HT-29 (cell line): ENCODE measurements around the gene PLEKHA8. TPM values are rescaled to one million over a fixed set of nuclear protein-coding genes. Genes with fewer than 3 reads are reported as not detected.

ENCODE experiments used
- DNase-seq: peaks from one replicate; pipeline ENCODE4 v3.0.0-alpha.2; 2015; ENCODE audit warnings: low spot score
- total RNA-seq: library from RNA; depleted of rRNA; stranded (reverse); fragments of >200 nt; shearing (Covaris generic); gene quantifications from 2 replicates; pipeline ENCODE4 v1.2.3, GENCODE V29; 2014

PLEKHA8 gene
- total RNA-seq, 1 experiment from 2014 or later: 5.2 TPM

GRCh38 chr7:30022991-30023390 lies 5.2 kb upstream of the PLEKHA8 start:
- no peak for DNase-seq

- no peak for DNase-seq
These were observed 4.7 kb upstream of the PLEKHA8 start for GRCh38 chr7:30023524-30023923.

GRCh38 chr7:30026229-30027064 lies 1.8 kb upstream of the PLEKHA8 start, which contains the start of gene FKBP14:
Gene FKBP14 (minus strand): TSS chr7:30026702. CDS start chr7:30026508, 194 bp downstream.
- DNase-seq: peak; percentile 99

- DNase-seq: peak; percentile 77
These were observed 1.2 kb upstream of the PLEKHA8 start for GRCh38 chr7:30027065-30027456.

GRCh38 chr7:30027740-30028215 lies 434 bp upstream of the PLEKHA8 start:
- no peak for DNase-seq

GRCh38 chr7:30028749-30029635 lies 780 bp downstream of the PLEKHA8 start:
- DNase-seq: peak; percentile 67

- peak; percentile 65 for DNase-seq
These were observed 1.5 kb downstream of the PLEKHA8 start for GRCh38 chr7:30029696-30030095.

- peak; percentile 24 for DNase-seq
These were observed 4.3 kb downstream of the PLEKHA8 start for GRCh38 chr7:30032310-30033125.

- no peak for DNase-seq
These were observed 6.3 kb downstream of the PLEKHA8 start for GRCh38 chr7:30034501-30034900.

- no peak for DNase-seq
These were observed 8.0 kb downstream of the PLEKHA8 start for GRCh38 chr7:30036220-30036619.

GRCh38 chr7:30038196-30038980 lies 10.2 kb downstream of the PLEKHA8 start:
- DNase-seq: no peak

GRCh38 chr7:30040938-30041337 lies 12.7 kb downstream of the PLEKHA8 start:
- DNase-seq: no peak

GRCh38 chr7:30041526-30042269 lies 13.5 kb downstream of the PLEKHA8 start:
- DNase-seq: no peak

- DNase-seq: no peak
These were observed 18.0 kb downstream of the PLEKHA8 start for GRCh38 chr7:30046127-30046770.

- DNase-seq: no peak
These were observed 18.9 kb downstream of the PLEKHA8 start for GRCh38 chr7:30047124-30047523.

- DNase-seq: no peak
These were observed 20.4 kb downstream of the PLEKHA8 start for GRCh38 chr7:30048582-30048981.

- no peak for DNase-seq
These were observed 21.0 kb downstream of the PLEKHA8 start for GRCh38 chr7:30049173-30049572.

GRCh38 chr7:30053068-30053467 lies 24.9 kb downstream of the PLEKHA8 start:
- DNase-seq: no peak

GRCh38 chr7:30057741-30058140 lies 29.5 kb downstream of the PLEKHA8 start:
- no peak for DNase-seq
